RWPE2 (cell line): ENCODE measurements around the gene SPATA21.
"Not testable (repeated sequence)": the region's sequence is repeated elsewhere in the genome, so short reads cannot be mapped to it uniquely, and the experiment has no call there.

Source experiments
- ATAC-seq: fragments of 200-7000 bp; cut with Tn5 transposase; 3 replicates; pipeline ENCODE4 v1.9.1; 2021; ENCODE audit warnings: low read depth
- DNase-seq: peaks from one replicate; pipeline ENCODE4 v3.0.0-alpha.2; 2020; ENCODE audit warnings: low spot score
- H3K27ac ChIP-seq: fragments of 450-650 bp; 2 replicates; pipeline ENCODE4 v1.5.1; 2017; ENCODE audit warnings: mild to moderate bottlenecking; ENCODE audit not compliant: poor library complexity, severe bottlenecking
- H3K27me3 ChIP-seq: fragments of 250-450 bp; sonication (Bioruptor Pico); 2 replicates; pipeline ENCODE4 v1.5.1; 2021; ENCODE audit warnings: mild to moderate bottlenecking, moderate library complexity; ENCODE audit not compliant: insufficient read depth, poor library complexity, severe bottlenecking
- H3K36me3 ChIP-seq: fragments of 250-450 bp; sonication (Bioruptor Pico); 2 replicates; pipeline ENCODE4 v1.5.1; 2020; ENCODE audit warnings: low read depth, mild to moderate bottlenecking, moderate library complexity
- H3K4me1 ChIP-seq: fragments of 250-450 bp; sonication (Bioruptor Pico); 2 replicates; pipeline ENCODE4 v1.5.1; 2021; ENCODE audit warnings: mild to moderate bottlenecking, moderate library complexity; ENCODE audit not compliant: insufficient read depth, poor library complexity, severe bottlenecking
- H3K4me3 ChIP-seq: fragments of 250-450 bp; sonication (Bioruptor Pico); 2 replicates; pipeline ENCODE4 v1.5.1; 2021; ENCODE audit warnings: mild to moderate bottlenecking, moderate library complexity; ENCODE audit not compliant: severe bottlenecking
- H3K9me3 ChIP-seq: fragments of 250-450 bp; sonication (Bioruptor Pico); 2 replicates; pipeline ENCODE4 v1.5.1; 2021; ENCODE audit warnings: mild to moderate bottlenecking, moderate library complexity; ENCODE audit not compliant: severe bottlenecking
- TF ChIP-seq, protein P1 (sequence below): fragments of 450-650 bp; IDR thresholded peaks from one replicate; pipeline ENCODE4 v1.5.1; 2017; ENCODE audit warnings: mild to moderate bottlenecking, moderate library complexity; ENCODE audit not compliant: poor library complexity, severe bottlenecking

Gene SPATA21

DNA sequence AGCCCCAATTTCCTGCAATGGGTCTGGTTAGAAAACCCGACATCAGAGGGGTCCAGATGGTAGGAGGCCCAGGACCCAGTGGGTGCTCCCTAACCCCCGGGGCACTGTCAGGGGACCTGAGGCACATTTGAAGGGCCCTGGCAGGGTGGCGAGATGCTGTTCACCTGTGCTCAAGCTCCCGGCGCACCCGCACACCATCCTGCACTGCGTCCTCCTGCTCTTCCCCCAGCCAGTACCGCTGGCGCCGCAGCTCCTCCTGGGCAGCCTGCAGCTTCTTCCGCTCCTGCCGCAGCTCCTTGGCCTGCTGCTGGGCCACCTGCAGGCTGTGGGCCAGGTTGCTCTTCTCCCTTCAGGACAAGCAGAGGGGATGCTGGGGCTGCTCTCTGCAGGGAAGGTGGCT lies 40.9 kb upstream of the SPATA21 start:
- H3K27me3 ChIP-seq = no peaks in the 10 kb centered on the region
- peaks cover 11% of the 10 kb centered on the region for H3K36me3 ChIP-seq
- TF ChIP-seq, protein P1, sequence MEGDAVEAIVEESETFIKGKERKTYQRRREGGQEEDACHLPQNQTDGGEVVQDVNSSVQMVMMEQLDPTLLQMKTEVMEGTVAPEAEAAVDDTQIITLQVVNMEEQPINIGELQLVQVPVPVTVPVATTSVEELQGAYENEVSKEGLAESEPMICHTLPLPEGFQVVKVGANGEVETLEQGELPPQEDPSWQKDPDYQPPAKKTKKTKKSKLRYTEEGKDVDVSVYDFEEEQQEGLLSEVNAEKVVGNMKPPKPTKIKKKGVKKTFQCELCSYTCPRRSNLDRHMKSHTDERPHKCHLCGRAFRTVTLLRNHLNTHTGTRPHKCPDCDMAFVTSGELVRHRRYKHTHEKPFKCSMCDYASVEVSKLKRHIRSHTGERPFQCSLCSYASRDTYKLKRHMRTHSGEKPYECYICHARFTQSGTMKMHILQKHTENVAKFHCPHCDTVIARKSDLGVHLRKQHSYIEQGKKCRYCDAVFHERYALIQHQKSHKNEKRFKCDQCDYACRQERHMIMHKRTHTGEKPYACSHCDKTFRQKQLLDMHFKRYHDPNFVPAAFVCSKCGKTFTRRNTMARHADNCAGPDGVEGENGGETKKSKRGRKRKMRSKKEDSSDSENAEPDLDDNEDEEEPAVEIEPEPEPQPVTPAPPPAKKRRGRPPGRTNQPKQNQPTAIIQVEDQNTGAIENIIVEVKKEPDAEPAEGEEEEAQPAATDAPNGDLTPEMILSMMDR = no peak
- no peak for DNase-seq
- no peak for ATAC-seq
- no peaks in the 10 kb centered on the region for H3K9me3 ChIP-seq
- no peak overlapping the region for H3K27ac ChIP-seq
- no peaks in the 10 kb centered on the region for H3K4me1 ChIP-seq
- H3K4me3 ChIP-seq = no peak overlapping the region

DNA sequence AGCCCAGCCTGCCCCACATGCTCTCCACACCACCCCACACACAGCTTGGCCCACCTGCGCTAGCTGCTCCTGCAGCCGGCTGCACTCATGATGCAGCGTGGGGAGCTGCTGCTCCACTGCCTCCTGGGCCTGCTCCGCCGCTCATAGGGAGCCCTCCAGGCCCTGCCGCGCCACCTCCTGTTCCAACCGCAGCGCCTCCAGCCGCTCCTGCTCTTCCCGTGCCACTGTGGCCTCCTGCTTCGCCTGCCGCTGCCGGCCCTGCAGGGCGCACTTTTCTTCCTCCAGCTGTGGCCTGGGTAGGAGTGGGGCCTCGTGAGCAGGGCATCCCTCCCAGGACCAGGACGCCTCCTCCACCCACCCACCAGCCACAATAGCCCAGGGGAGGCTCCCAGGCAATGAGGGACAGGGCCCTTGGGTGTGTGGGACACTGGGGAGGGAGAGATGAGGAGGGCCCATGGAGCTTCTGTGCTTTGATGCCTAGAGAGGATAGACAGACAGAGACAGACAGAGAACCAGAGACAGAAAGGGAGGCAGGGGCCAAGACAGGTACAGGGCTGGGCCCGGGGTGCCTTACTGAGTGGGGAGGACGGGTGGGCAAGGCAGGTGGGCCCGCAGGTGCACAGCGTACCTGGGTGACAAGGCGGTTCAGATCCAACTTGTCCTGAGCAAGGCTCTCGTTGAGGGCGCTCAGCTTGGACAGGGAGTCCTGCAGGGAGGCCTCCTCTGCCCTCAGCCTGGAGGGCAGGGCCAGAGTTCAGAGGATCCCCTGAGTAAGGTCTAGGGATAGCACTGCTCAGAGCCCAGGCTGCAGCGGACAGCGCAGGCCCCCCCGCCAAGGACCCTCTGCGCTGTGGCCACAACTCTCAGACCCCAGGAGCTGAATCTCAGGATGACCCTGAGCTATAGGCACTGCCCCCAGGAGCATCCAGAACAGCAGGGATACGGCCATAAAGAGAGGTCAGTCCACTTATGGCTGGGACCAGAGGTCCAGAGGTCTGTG lies 38.8 kb upstream of the SPATA21 start:
- not testable (repeated sequence) for H3K9me3 ChIP-seq, H3K4me1 ChIP-seq, DNase-seq, H3K4me3 ChIP-seq, ATAC-seq, H3K27ac ChIP-seq, H3K27me3 ChIP-seq
- H3K36me3 ChIP-seq = peaks cover 10% of the 10 kb centered on the region

DNA sequence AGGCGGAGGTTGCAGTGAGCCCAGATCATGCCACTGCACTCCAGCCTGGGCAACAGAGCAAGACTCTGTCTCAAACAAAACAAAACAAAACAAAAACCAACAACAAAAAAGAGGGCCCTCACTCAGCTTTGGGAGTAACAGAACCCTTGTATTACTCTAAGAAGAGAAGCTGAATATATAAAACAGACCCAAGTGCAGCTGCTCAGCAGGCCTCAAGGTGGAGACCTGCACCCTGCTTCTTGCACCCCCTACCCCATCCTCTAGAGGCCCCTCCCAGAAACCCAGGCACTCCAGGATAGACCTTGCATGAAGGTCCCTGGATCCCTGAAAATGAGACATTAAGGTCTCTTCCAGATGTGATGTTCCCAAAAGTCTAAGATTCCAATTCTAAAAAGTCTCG lies 37.7 kb upstream of the SPATA21 start:
- H3K36me3 ChIP-seq = peaks cover 10% of the 10 kb centered on the region
- DNase-seq, H3K4me3 ChIP-seq, H3K4me1 ChIP-seq, H3K27ac ChIP-seq, H3K9me3 ChIP-seq, H3K27me3 ChIP-seq: not testable (repeated sequence)
- ATAC-seq = 0 out of 3 replicates have a peak, but pooled peaks have one; percentile 43

DNA sequence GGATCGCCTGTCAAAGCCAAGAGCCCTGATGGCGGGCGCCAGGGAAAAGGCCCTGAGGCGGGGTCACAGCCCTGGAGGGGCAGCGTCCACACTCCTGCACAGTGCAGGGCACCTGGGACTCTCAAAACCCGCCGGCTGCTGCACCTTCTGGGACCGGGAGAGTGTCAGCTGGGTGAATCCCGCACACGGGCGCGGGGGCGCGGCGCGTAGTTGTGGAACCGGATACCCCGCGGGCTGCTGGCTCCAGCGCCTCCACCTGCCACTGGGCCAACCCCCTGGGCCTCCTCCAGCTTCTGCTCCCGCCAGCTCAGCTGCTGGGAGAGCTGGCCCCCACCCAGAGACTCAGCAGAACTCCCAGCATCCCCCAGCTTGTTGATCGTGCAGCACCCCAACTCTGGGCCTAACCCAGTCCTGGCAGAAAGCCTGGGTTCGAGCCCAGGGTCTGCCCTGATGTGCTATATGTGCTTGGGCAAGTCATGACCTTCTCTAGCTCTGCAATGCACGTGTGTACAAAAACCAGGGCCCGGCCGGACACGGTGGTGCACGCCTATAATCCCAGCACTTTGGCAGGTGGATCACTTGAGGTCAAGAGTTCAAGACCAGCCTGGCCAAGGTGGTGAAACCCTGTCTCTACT lies 37.1 kb upstream of the SPATA21 start:
- Histone ChIP-seq H3K36me3 (peaks cover 10% of the 10 kb centered on the region; the same call in 1 of the 2 replicates), H3K4me3 (no peak overlapping the region), H3K27ac (no peak overlapping the region), H3K4me1 (no peaks in the 10 kb centered on the region), H3K9me3 (no peaks in the 10 kb centered on the region), H3K27me3 (no peaks in the 10 kb centered on the region)
- TF ChIP-seq, protein P1 = no peak
- DNase-seq (no peak), ATAC-seq (no peak)

DNA sequence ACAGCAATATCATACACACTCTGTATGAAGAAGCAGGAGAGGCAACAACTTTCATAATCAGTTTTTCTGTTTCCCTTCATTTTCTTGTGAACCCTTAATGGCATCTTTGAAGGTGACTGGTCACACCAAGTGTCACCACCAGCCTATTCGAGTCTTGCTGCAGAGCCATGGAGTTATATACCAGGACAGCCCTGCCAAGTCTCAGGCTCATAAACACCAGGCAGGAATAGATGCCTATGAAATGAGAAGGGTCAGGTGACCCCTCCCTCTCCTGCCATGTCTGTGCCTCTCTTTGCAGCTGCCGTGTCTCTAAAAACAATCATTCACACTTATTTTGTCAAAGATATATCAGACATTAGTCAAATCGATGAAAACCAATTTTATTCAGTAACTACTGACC lies 31.3 kb upstream of the SPATA21 start:
- ATAC-seq (no peak), DNase-seq (no peak)
- Histone ChIP-seq H3K27me3 (no peaks in the 10 kb centered on the region), H3K27ac (no peak overlapping the region), H3K4me1 (no peaks in the 10 kb centered on the region), H3K9me3 (no peaks in the 10 kb centered on the region), H3K36me3 (peaks cover 11% of the 10 kb centered on the region; the same call in 1 of the 2 replicates), H3K4me3 (no peak overlapping the region)
- TF ChIP-seq, protein P1 = no peak
